ENCODE data around the gene GNAZ.

- TF ChIP-seq CTCF (IDR thresholded peaks at IDR 0.05; ENCODE audit: insufficient read depth, low read depth, low read length) (no peak), EZH2 (IDR thresholded peaks at IDR 0.05; ENCODE audit: insufficient read depth, low read length) (no peak)
These were observed 87.5 kb downstream of the GNAZ start for GRCh38 chr22:23157560-23158515.

Measured in astrocyte (in vitro differentiated cells and primary cell).